ENCODE data around the gene SMAD5. TPM values are rescaled to one million over a fixed set of nuclear protein-coding genes. Genes with fewer than 3 reads are reported as not detected.

SMAD5 gene
- total RNA-seq, 4 donors from 2014 or later: 35.6 to 62.7 (median 51.7) TPM

DNA sequence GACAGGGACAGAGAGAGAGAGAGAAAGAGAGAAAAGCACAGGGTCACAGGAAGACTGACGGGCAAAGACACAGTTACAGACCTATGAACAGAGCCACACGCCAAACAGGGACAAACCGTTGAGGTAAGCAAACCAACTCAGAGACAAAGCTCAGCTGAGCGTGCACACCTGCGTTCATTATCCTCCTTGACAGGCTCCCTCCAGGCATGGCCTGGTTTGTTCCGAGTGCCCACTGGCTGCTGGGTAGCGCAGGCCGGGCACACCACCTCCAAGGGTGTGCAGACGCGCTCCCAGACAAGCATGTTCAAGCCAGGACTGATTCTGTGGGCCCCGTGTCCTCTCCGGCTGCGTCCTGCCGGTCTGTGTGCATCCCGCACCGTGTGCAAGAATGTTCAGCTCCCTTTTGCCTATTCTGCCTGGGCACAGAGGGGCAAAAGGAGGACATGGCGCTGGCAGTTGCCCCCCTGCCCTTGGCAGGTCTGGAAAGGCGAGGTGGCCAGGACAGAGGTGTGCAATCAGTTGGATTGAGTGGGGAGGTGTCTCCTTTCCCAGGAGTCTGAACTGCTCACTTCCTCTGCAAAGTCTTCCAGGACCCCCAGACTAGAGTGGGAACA lies 60.8 kb downstream of the SMAD5 start:
- H3K4me3 ChIP-seq: peak overlapping the region; percentile 10 to 54
- peaks cover 0 to 43% (median 17%) of the 10 kb centered on the region in 3 donors for H3K4me1 ChIP-seq
- H3K9me3 ChIP-seq: no peaks in the 10 kb centered on the region
- peaks cover 0 to 9% of the 10 kb centered on the region in 2 donors for H3K36me3 ChIP-seq
- H3K27ac ChIP-seq: no peak overlapping the region
- TF ChIP-seq EP300 (IDR thresholded peaks at IDR 0.05): no peak
- TF ChIP-seq, protein P1, sequence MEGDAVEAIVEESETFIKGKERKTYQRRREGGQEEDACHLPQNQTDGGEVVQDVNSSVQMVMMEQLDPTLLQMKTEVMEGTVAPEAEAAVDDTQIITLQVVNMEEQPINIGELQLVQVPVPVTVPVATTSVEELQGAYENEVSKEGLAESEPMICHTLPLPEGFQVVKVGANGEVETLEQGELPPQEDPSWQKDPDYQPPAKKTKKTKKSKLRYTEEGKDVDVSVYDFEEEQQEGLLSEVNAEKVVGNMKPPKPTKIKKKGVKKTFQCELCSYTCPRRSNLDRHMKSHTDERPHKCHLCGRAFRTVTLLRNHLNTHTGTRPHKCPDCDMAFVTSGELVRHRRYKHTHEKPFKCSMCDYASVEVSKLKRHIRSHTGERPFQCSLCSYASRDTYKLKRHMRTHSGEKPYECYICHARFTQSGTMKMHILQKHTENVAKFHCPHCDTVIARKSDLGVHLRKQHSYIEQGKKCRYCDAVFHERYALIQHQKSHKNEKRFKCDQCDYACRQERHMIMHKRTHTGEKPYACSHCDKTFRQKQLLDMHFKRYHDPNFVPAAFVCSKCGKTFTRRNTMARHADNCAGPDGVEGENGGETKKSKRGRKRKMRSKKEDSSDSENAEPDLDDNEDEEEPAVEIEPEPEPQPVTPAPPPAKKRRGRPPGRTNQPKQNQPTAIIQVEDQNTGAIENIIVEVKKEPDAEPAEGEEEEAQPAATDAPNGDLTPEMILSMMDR (IDR thresholded peaks at IDR 0.05): no peak
- no peak for TF ChIP-seq POLR2AphosphoS5 (IDR thresholded peaks at IDR 0.05)
- no peak for TF ChIP-seq POLR2A (IDR thresholded peaks at IDR 0.05)
- 8 to 20% methylated on average over 2 to 6 of the region's 18 CpGs for WGBS, 2 donors (ENCODE audit: low coverage in 1 of 2)
- ATAC-seq: no peak
- peaks cover 36% of the 10 kb centered on the region for H3K27me3 ChIP-seq

DNA sequence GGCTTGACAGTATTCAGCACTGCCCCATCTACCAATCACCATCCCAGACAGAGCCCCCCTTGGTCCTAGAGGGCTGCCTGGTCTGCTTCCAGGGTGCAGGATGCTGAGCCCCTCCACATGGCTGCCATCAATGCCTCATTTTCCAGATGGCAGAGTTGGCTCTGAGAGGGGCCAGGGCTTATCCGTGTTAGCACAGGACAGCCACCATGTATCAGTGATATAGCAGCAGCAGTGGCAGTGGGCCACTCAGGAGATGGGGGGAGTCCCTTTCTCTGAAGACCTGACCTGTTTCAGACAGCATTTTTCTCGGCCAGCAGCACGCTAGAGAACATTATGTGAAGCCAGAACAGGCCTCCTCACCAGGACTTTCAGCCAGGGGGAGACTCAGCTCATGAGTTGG lies 61.9 kb downstream of the SMAD5 start:
- no CpG with 5 or more reads among the region's 3 CpGs for WGBS, 2 donors (ENCODE audit: low coverage in 1 of 2)

DNA sequence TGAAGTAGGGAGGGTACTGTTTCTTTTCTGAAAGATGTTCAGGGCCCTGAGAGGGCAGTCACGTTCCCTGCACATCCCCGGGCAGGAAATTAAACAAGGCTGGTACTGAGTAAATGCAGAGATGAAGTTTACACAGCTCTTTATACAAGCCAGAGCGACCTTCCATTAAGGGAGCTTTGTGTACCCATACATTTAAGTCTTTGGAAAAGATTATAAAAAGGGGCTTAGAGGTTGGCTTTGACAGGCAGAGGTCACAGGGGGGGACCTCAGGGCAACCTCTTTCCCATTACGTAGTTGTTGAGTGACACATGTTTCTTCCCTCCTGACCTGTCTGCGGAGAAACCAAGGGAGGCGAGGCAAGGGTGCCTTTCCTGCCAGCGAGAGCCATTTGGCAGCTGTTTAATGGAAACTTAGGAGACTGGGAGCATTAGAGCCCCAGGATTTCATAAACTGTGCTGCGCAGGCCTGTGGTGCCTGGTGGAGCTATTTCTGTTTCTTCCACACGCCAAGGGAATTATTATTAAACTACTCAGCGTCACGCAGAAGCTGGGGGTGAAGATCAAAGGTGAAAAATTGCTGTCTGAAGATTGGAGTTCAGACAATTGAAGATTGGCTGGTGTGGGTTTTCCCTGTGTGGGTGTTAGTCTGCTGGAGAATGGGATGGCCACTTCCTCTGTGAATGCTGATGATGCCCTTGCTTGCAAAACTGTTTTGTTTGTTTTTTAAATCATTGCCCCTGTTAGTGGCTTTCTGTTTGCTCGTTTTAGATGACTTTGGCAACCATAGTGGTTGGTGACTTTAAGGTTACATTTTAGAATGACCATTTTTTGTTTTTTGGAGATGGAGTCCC lies 63.6 kb downstream of the SMAD5 start:
- WGBS, 2 donors (ENCODE audit: low coverage in 1 of 2): 46 to 60% methylated on average over 1 to 10 of the region's 12 CpGs
- Histone ChIP-seq H3K4me1 (peaks cover 0 to 42% (median 17%) of the 10 kb centered on the region in 3 donors), H3K27me3 (peaks cover 27% of the 10 kb centered on the region), H3K27ac (peak overlapping the region in 3 of 4 donors; percentile 20 to 58 (median 52)), H3K9me3 (no peaks in the 10 kb centered on the region), H3K4me3 (no peak overlapping the region), H3K36me3 (no peaks in the 10 kb centered on the region)
- TF ChIP-seq POLR2AphosphoS5 (IDR thresholded peaks at IDR 0.05) (peak; percentile 13), EP300 (IDR thresholded peaks at IDR 0.05) (no peak), POLR2A (IDR thresholded peaks at IDR 0.05) (no peak)
- TF ChIP-seq, protein P1 (IDR thresholded peaks at IDR 0.05): no peak
- ATAC-seq: no peak

More for the DNA sequence above, 61.9 kb downstream of the SMAD5 start:
- TF ChIP-seq POLR2AphosphoS5 (IDR thresholded peaks at IDR 0.05): no peak
- TF ChIP-seq, protein P1 (IDR thresholded peaks at IDR 0.05): no peak
- no peak for TF ChIP-seq EP300 (IDR thresholded peaks at IDR 0.05)
- TF ChIP-seq POLR2A (IDR thresholded peaks at IDR 0.05): no peak
- Histone ChIP-seq H3K4me3 (no peak overlapping the region), H3K27me3 (peaks cover 36% of the 10 kb centered on the region), H3K4me1 (peaks cover 0 to 43% (median 17%) of the 10 kb centered on the region in 3 donors), H3K9me3 (no peaks in the 10 kb centered on the region), H3K36me3 (no peaks in the 10 kb centered on the region), H3K27ac (no peak overlapping the region)
- no peak for ATAC-seq

DNA sequence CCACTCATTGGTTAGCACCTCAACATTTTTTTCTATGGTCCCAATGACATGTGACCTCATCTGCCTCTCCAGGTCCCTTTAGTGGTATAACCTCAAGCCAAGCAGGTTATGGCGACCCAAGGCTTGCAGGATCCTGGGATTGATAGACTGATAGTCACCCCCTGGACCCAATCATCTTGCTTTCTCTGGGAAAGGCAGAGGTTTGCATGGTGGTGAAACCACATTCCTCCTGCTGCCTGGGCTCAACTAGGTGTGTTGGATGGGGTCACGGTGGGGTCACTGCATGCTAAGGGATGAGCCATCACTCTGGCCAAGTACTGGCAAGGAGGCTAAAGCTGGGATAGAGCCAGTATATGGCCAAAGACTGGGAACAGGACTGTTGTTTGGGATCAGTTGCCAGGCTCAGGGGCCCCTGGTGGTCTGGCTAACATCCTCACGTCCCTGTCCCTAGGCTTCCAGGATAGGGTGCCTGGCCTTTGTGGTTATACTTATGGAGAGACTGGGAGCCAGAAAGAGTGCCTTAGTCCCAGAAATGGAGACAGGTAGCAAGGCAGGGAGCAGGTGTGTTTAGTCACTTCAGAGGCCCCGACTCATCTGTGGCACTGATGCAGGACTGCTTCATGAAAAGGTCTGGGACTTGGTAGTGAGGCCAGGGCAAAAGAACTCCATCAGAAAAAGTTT lies 65.0 kb downstream of the SMAD5 start:
- Histone ChIP-seq H3K36me3 (no peaks in the 10 kb centered on the region), H3K27ac (no peak overlapping the region), H3K27me3 (peaks cover 13% of the 10 kb centered on the region), H3K4me1 (peaks cover 0 to 28% (median 7%) of the 10 kb centered on the region in 3 donors), H3K4me3 (no peak overlapping the region), H3K9me3 (no peaks in the 10 kb centered on the region)
- TF ChIP-seq POLR2AphosphoS5 (IDR thresholded peaks at IDR 0.05) (no peak), EP300 (IDR thresholded peaks at IDR 0.05) (no peak), POLR2A (IDR thresholded peaks at IDR 0.05) (no peak)
- TF ChIP-seq, protein P1 (IDR thresholded peaks at IDR 0.05): no peak
- ATAC-seq: no peak
- WGBS, 2 donors (ENCODE audit: low coverage in 1 of 2): 100% methylated on average over 1 to 2 of the region's 4 CpGs

All from gastroesophageal sphincter (tissue), 4 donors.